PC-9 (cell line): ENCODE results near the gene EPHB2. TPM values are rescaled to one million over a fixed set of nuclear protein-coding genes. Genes with fewer than 3 reads are reported as not detected.

Experiments
- BruUV-seq: library from RNA; stranded (reverse); fragments of 400-500 nt; replicated peaks from 2 replicates; lab custom pipeline; 2021; lab: Mats Ljungman, UMichigan
- CTCF ChIA-PET: fragments of 300-600 bp; sonication (Branson Sonifier 250); formaldehyde crosslinking; loops from one replicate; lab custom pipeline; 2022; ENCODE audit warnings: antibody characterized with exemption; lab: Charles Lee
- POLR2A ChIA-PET: fragments of 300-600 bp; sonication (Branson Sonifier 250); formaldehyde crosslinking; loops from one replicate; lab custom pipeline; 2022; ENCODE audit warnings: antibody characterized with exemption; ENCODE audit not compliant: unreplicated experiment; lab: Charles Lee
- DNase-seq, 2 experiments: peaks; one replicate each; pipeline versions ENCODE4 v3.0.0 to v3.0.0-alpha.2; 2015 to 2022; ENCODE audit warnings: mixed read lengths in 1 of 2
- H2AFZ ChIP-seq: fragments of 200-600 bp; sonication (generic); 2 replicates; pipeline ENCODE4 v1.8.1; 2017; ENCODE audit warnings: antibody characterized with exemption
- H3F3A ChIP-seq: fragments of 200-600 bp; sonication (generic); 2 replicates; pipeline ENCODE4 v1.8.1; 2017; ENCODE audit warnings: antibody characterized with exemption, mild to moderate bottlenecking, low read depth; ENCODE audit not compliant: insufficient read depth
- H3K27ac ChIP-seq: fragments of 200-600 bp; sonication (generic); 2 replicates; pipeline ENCODE4 v1.6.1; 2016; ENCODE audit warnings: mixed run types
- H3K27me3 ChIP-seq: fragments of 200-600 bp; sonication (generic); 2 replicates; pipeline ENCODE4 v1.6.1; 2016; ENCODE audit warnings: low read depth, mixed run types; ENCODE audit not compliant: insufficient read depth
- H3K36me3 ChIP-seq: fragments of 200-600 bp; sonication (generic); 2 replicates; pipeline ENCODE4 v1.6.1; 2016; ENCODE audit warnings: low read depth, mixed run types
- H3K4me1 ChIP-seq: fragments of 200-600 bp; sonication (generic); replicated peaks from 2 replicates; pipeline ENCODE4 v1.6.1; 2016; ENCODE audit warnings: mixed run types; ENCODE audit not compliant: insufficient read depth
- H3K4me2 ChIP-seq: fragments of 200-600 bp; sonication (generic); 2 replicates; pipeline ENCODE4 v1.6.1; 2017; ENCODE audit warnings: mixed run types
- H3K4me3 ChIP-seq: fragments of 200-600 bp; sonication (generic); 2 replicates; pipeline ENCODE4 v1.6.1; 2016; ENCODE audit warnings: mixed run types
- H3K79me2 ChIP-seq: fragments of 200-600 bp; sonication (generic); 2 replicates; pipeline ENCODE4 v1.6.1; 2017; ENCODE audit warnings: low read depth, mixed run types
- H3K9me2 ChIP-seq: fragments of 200-600 bp; sonication (generic); 2 replicates; pipeline ENCODE4 v1.8.1; 2017; ENCODE audit warnings: mild to moderate bottlenecking; ENCODE audit not compliant: insufficient read depth
- H3K9me3 ChIP-seq: fragments of 200-600 bp; sonication (generic); 2 replicates; pipeline ENCODE4 v1.8.1; 2016; ENCODE audit warnings: low read depth; ENCODE audit not compliant: insufficient read depth
- H4K20me1 ChIP-seq: fragments of 200-600 bp; sonication (generic); 2 replicates; pipeline ENCODE4 v1.8.1; 2017; ENCODE audit not compliant: insufficient read depth
- CTCF ChIP-seq: fragments of 200-600 bp; sonication (generic); conservative IDR thresholded peaks from 2 replicates; pipeline ENCODE4 v1.6.1; 2017; ENCODE audit warnings: mixed run types, antibody characterized with exemption, mild to moderate bottlenecking, moderate library complexity
- EZH2 ChIP-seq: fragments of 200-600 bp; sonication (generic); IDR thresholded peaks from 2 replicates; pipeline ENCODE4 v1.8.0; 2017; ENCODE audit warnings: antibody characterized with exemption, low read depth
- intact Hi-C: fragments of 100-400 bp; cut with micrococcal nuclease; formaldehyde crosslinking; loops from one replicate; pipeline ENCODE4 v1.10.0; 2022; ENCODE audit not compliant: unreplicated experiment
- total RNA-seq: library from RNA; stranded (reverse); gene quantifications from 2 replicates; pipeline ENCODE4 v1.2.3, GENCODE V29; 2021

EPHB2 gene
- total RNA-seq, 1 experiment from 2014 or later = 26.7 TPM

GRCh38 chr1:22711071-22711470 is 432 bp downstream of the EPHB2 start:
- Histone ChIP-seq H3K4me1 (0 out of 2 replicates have a peak, but pooled peaks cover 5% of the 10 kb centered on the region), H2AFZ (no peak overlapping the region), H3K79me2 (no peaks in the 10 kb centered on the region), H3K4me3 (peak overlapping the region; percentile 66; the same call in 1 of the 2 replicates), H3K4me2 (peak overlapping the region; percentile 91; the same call in 1 of the 2 replicates), H3K27ac (no peak overlapping the region), H3K27me3 (no peaks in the 10 kb centered on the region), H3F3A (no peaks in the 10 kb centered on the region), H3K36me3 (no peaks in the 10 kb centered on the region), H3K9me3 (no peaks in the 10 kb centered on the region), H3K9me2 (no peaks in the 10 kb centered on the region), H4K20me1 (no peaks in the 10 kb centered on the region)
- TF ChIP-seq CTCF (no peak), EZH2 (no peak)
- BruUV-seq = no TSS peak
- intact Hi-C loops = loop anchor here (5.0 kb wide), 1 partner anchor 36 kb away; no protein-coding TSS in a partner anchor
- no peak for DNase-seq
- ChIA-PET POLR2A (no interaction called here), CTCF (no interaction called here)

- H3K4me1 ChIP-seq = peaks cover 6% of the 10 kb centered on the region; the same call in 1 of the 2 replicates
- peak overlapping the region; percentile 66 for H3K4me3 ChIP-seq
- peak overlapping the region; percentile 91 for H3K4me2 ChIP-seq
- no peak for TF ChIP-seq EZH2
- TF ChIP-seq CTCF = no peak
- H4K20me1 ChIP-seq = no peaks in the 10 kb centered on the region
- no peaks in the 10 kb centered on the region for H3K79me2 ChIP-seq
- intact Hi-C loops = loop anchor here (5.0 kb wide), 1 partner anchor 35 kb away; no protein-coding TSS in a partner anchor
- H3K9me2 ChIP-seq = no peaks in the 10 kb centered on the region
- ChIA-PET CTCF (no interaction called here), POLR2A (interaction anchor here (0.6 kb wide), 1 partner anchor 122 kb away, joined by 4 read pairs; no protein-coding TSS in a partner anchor)
- no peaks in the 10 kb centered on the region for H3K9me3 ChIP-seq
- peak overlapping the region; percentile 69; the same call in 1 of the 2 replicates for H2AFZ ChIP-seq
- no peaks in the 10 kb centered on the region for H3K27me3 ChIP-seq
- H3F3A ChIP-seq = no peaks in the 10 kb centered on the region
- TSS peak; percentile 41 for BruUV-seq
- H3K27ac ChIP-seq = no peak overlapping the region
- H3K36me3 ChIP-seq = no peaks in the 10 kb centered on the region
- peak in 1 of 2 experiments; percentile 30 for DNase-seq
Measured at GRCh38 chr1:22711591-22712501, 1.2 kb downstream of the EPHB2 start.

- POLR2A ChIA-PET = interaction anchor here (0.8 kb wide), 1 partner anchor 632 kb away, joined by 4 read pairs; the partner anchor contains the start of gene HNRNPR
- H3K79me2 ChIP-seq = no peaks in the 10 kb centered on the region
- CTCF ChIA-PET = no interaction called here
- H3K4me3 ChIP-seq = no peak overlapping the region
- peaks cover 12% of the 10 kb centered on the region; the same call in 1 of the 2 replicates for H3K4me1 ChIP-seq
- H3K36me3 ChIP-seq = no peaks in the 10 kb centered on the region
- no peaks in the 10 kb centered on the region for H3K27me3 ChIP-seq
- DNase-seq = no peak
- H4K20me1 ChIP-seq = no peaks in the 10 kb centered on the region
- H2AFZ ChIP-seq = no peak overlapping the region
- BruUV-seq = no TSS peak
- no peaks in the 10 kb centered on the region for H3K9me3 ChIP-seq
- TF ChIP-seq CTCF (no peak), EZH2 (no peak)
- H3F3A ChIP-seq = no peaks in the 10 kb centered on the region
- no peak overlapping the region for H3K27ac ChIP-seq
- intact Hi-C loops = loop anchor here (5.0 kb wide), 1 partner anchor 35 kb away; no protein-coding TSS in a partner anchor
- peak overlapping the region; percentile 91 for H3K4me2 ChIP-seq
- no peaks in the 10 kb centered on the region for H3K9me2 ChIP-seq
Measured at GRCh38 chr1:22712502-22713271, 2.0 kb downstream of the EPHB2 start.
